ENCODE measurements around the gene VGLL4. TPM values are rescaled to one million over a fixed set of nuclear protein-coding genes. Genes with fewer than 3 reads are reported as not detected.

VGLL4 gene
- total RNA-seq, 1 donor from 2014 or later = 29.4 TPM

DNA sequence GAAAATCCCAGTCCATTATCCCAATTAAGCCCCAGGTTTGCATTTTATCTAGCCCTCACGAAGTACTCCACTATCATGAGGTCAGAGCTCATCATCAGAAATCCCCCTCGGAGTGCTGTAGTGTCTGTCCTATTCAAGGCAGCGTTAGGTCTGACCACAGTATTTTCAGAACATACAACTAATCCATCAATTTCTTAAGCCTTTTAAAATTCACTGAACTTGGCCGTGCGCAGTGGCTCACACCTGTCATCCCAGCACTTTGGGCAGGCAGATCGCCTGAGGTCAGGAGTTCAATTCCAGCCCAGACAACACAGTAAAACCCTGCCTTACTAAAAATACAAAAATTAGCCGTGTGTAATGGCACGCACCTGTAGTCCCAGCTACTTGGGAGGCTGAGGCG is 11.9 kb downstream of the VGLL4 start:
- no peak for DNase-seq
- no peaks in the 10 kb centered on the region for H3K36me3 Mint-ChIP-seq (ENCODE audit: unreplicated experiment)
- no peak overlapping the region for H3K4me3 Mint-ChIP-seq (ENCODE audit: unreplicated experiment)
- H3K27me3 Mint-ChIP-seq (ENCODE audit: unreplicated experiment) = peaks cover 2% of the 10 kb centered on the region
- no peaks in the 10 kb centered on the region for H3K9me3 Mint-ChIP-seq (ENCODE audit: unreplicated experiment)
- H3K4me1 Mint-ChIP-seq (ENCODE audit: low read depth, unreplicated experiment) = peaks cover 8% of the 10 kb centered on the region
- TF ChIP-seq, protein P1, sequence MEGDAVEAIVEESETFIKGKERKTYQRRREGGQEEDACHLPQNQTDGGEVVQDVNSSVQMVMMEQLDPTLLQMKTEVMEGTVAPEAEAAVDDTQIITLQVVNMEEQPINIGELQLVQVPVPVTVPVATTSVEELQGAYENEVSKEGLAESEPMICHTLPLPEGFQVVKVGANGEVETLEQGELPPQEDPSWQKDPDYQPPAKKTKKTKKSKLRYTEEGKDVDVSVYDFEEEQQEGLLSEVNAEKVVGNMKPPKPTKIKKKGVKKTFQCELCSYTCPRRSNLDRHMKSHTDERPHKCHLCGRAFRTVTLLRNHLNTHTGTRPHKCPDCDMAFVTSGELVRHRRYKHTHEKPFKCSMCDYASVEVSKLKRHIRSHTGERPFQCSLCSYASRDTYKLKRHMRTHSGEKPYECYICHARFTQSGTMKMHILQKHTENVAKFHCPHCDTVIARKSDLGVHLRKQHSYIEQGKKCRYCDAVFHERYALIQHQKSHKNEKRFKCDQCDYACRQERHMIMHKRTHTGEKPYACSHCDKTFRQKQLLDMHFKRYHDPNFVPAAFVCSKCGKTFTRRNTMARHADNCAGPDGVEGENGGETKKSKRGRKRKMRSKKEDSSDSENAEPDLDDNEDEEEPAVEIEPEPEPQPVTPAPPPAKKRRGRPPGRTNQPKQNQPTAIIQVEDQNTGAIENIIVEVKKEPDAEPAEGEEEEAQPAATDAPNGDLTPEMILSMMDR (IDR thresholded peaks at IDR 0.05; ENCODE audit: partially characterized antibody, unreplicated experiment) = no peak
- H3K27ac Mint-ChIP-seq (ENCODE audit: unreplicated experiment) = no peak overlapping the region

DNA sequence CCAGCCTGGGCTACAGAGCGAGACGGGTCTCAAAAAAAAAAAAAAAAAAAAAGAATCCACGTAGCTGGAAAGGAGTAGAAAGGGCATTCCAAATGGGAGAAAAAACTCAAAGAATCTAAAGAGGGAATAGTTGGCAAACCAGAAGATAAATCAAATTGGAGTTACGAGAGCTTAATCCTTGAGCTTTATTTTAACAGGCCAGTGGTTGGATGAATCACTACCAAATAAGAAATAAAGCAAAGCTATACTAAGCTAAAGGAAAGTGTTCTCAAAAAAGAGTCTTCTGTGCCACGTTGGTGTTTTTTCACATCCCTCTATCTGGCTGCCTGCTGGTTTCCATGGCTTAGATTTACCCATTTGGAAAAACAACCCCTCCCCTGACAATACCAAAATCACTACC is 14.0 kb downstream of the VGLL4 start:
- no peaks in the 10 kb centered on the region for H3K36me3 Mint-ChIP-seq (ENCODE audit: unreplicated experiment)
- no peak overlapping the region for H3K4me3 Mint-ChIP-seq (ENCODE audit: unreplicated experiment)
- no peak overlapping the region for H3K27ac Mint-ChIP-seq (ENCODE audit: unreplicated experiment)
- peaks cover 6% of the 10 kb centered on the region for H3K4me1 Mint-ChIP-seq (ENCODE audit: low read depth, unreplicated experiment)
- H3K27me3 Mint-ChIP-seq (ENCODE audit: unreplicated experiment) = peaks cover 2% of the 10 kb centered on the region
- DNase-seq = no peak
- H3K9me3 Mint-ChIP-seq (ENCODE audit: unreplicated experiment) = no peaks in the 10 kb centered on the region
- TF ChIP-seq, protein P1 (IDR thresholded peaks at IDR 0.05; ENCODE audit: partially characterized antibody, unreplicated experiment) = no peak

DNA sequence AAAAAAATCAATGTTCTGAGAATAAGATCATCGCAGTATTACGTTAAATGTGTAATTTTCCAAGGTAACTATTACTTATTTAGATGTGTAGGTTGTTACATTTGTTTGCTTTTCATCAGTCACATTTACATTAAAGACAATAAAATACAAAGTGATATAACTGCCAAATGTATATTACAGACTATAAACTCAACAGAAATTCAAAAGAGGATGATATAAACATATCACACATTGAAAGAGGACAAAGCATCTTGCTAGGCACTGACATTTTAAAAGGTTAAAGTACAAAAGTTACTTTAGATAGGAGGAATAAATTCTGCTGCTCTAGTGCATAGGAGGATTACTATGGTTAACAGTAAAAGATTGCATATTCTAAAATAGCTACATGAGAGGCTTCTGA is 16.1 kb downstream of the VGLL4 start:
- Mint-ChIP-seq H3K9me3 (ENCODE audit: unreplicated experiment) (peaks cover 2% of the 10 kb centered on the region), H3K4me1 (ENCODE audit: low read depth, unreplicated experiment) (peaks cover 12% of the 10 kb centered on the region), H3K36me3 (ENCODE audit: unreplicated experiment) (no peaks in the 10 kb centered on the region), H3K27me3 (ENCODE audit: unreplicated experiment) (no peaks in the 10 kb centered on the region), H3K4me3 (ENCODE audit: unreplicated experiment) (no peak overlapping the region), H3K27ac (ENCODE audit: unreplicated experiment) (no peak overlapping the region)
- TF ChIP-seq, protein P1 (IDR thresholded peaks at IDR 0.05; ENCODE audit: partially characterized antibody, unreplicated experiment) = no peak
- no peak for DNase-seq

DNA sequence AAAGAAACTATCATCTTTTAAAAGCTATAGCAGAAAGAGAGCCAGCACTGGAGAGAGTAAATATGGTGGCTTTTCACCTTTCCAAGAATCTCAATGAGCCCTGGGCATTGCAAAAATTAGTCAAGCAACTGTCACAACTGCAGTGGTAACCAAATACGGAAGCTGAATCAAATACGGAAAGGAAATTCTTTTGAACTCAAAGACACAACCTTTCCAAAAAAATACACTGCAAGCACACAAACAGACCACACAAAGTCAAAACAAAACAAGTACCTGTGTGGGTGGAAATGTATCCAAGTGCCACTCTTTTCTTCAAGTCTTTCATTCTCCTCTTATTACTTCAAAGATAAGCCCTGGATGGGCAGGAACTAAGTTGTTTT is 17.6 kb downstream of the VGLL4 start:
- Mint-ChIP-seq H3K4me1 (ENCODE audit: low read depth, unreplicated experiment) (peaks cover 14% of the 10 kb centered on the region), H3K27me3 (ENCODE audit: unreplicated experiment) (no peaks in the 10 kb centered on the region), H3K36me3 (ENCODE audit: unreplicated experiment) (no peaks in the 10 kb centered on the region), H3K4me3 (ENCODE audit: unreplicated experiment) (no peak overlapping the region), H3K9me3 (ENCODE audit: unreplicated experiment) (peaks cover 2% of the 10 kb centered on the region), H3K27ac (ENCODE audit: unreplicated experiment) (no peak overlapping the region)
- TF ChIP-seq, protein P1 (IDR thresholded peaks at IDR 0.05; ENCODE audit: partially characterized antibody, unreplicated experiment) = no peak
- DNase-seq = no peak

DNA sequence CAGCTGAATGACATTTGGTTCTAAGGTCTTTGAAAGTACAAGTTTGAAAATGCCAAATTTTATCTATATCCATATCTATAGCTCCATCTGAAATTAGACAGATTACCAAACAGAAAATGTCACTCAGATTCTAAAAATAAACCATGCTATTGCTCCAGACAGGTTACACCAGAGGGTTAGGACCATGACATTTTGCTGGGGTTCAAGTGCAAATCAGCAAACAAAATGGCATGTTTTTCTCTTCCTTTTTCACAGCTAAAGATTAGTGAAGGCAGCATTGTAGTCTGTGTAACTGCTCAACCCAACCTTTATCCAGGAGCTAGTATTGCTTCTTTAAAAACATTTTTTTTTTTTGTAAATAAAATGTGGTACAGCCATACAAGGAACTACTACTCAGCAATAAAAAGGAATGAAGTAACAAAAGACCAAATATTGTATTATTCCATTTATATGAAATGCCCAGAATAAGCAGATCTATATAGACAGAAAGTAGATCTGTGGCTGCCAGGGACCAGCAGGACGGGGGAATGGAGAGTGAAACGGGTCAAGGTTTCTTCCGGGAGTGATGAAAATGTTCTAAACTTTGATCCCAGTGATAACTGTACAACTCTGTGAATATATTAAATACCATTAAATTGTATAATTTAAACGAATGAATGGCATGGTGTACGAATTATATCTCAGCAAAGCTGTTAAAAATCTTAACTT is 18.2 kb downstream of the VGLL4 start:
- TF ChIP-seq, protein P1 (IDR thresholded peaks at IDR 0.05; ENCODE audit: partially characterized antibody, unreplicated experiment) = no peak
- DNase-seq = no peak
- peaks cover 2% of the 10 kb centered on the region for H3K9me3 Mint-ChIP-seq (ENCODE audit: unreplicated experiment)
- no peak overlapping the region for H3K27ac Mint-ChIP-seq (ENCODE audit: unreplicated experiment)
- H3K27me3 Mint-ChIP-seq (ENCODE audit: unreplicated experiment) = no peaks in the 10 kb centered on the region
- H3K4me1 Mint-ChIP-seq (ENCODE audit: low read depth, unreplicated experiment) = peaks cover 15% of the 10 kb centered on the region
- H3K4me3 Mint-ChIP-seq (ENCODE audit: unreplicated experiment) = no peak overlapping the region
- H3K36me3 Mint-ChIP-seq (ENCODE audit: unreplicated experiment) = no peaks in the 10 kb centered on the region

Measured in glutamatergic neuron (in vitro differentiated cells).